ENCODE data around the gene DPY30. TPM values are rescaled to one million over a fixed set of nuclear protein-coding genes. Genes with fewer than 3 reads are reported as not detected.
"Not testable (repeated sequence)": the region's sequence is repeated elsewhere in the genome, so short reads cannot be mapped to it uniquely, and the experiment has no call there.

The DPY30 gene
- total RNA-seq, 1 donor from 2014 or later: 45.4 TPM

- intact Hi-C loops (cut with DNase I): no loop called here
- peak; percentile 95 for ATAC-seq
- DNase-seq (ENCODE audit: low spot score): peak; percentile 95
Measured at GRCh38 chr2:32010670-32011484, 28.7 kb downstream of the DPY30 start, which contains the start of gene MEMO1. TSS of gene MEMO1 (minus strand) at chr2:32011008. CDS start at chr2:32010247, 761 bp downstream.

GRCh38 chr2:32010280-32010669 lies 29.3 kb downstream of the DPY30 start:
- DNase-seq (ENCODE audit: low spot score) (peak; percentile 72), ATAC-seq (peak; percentile 85)
- intact Hi-C loops (cut with DNase I): not testable (repeated sequence)

GRCh38 chr2:32009516-32010256 lies 29.9 kb downstream of the DPY30 start:
- intact Hi-C loops (cut with DNase I): no loop called here
- peak; percentile 2 for ATAC-seq
- peak; percentile 66 for DNase-seq (ENCODE audit: low spot score)

GRCh38 chr2:32008805-32009515 lies 30.6 kb downstream of the DPY30 start:
- DNase-seq (ENCODE audit: low spot score) (no peak), ATAC-seq (no peak)
- intact Hi-C loops (cut with DNase I): no loop called here

- intact Hi-C loops (cut with DNase I): no loop called here
- ATAC-seq: no peak
- no peak for DNase-seq (ENCODE audit: low spot score)
Measured at GRCh38 chr2:32007121-32007391, 32.5 kb downstream of the DPY30 start.

- ATAC-seq: no peak
- intact Hi-C loops (cut with DNase I): no loop called here
- no peak for DNase-seq (ENCODE audit: low spot score)
Measured at GRCh38 chr2:32005371-32005976, 34.1 kb downstream of the DPY30 start.

GRCh38 chr2:32003791-32004190 lies 35.8 kb downstream of the DPY30 start:
- ATAC-seq (no peak), DNase-seq (ENCODE audit: low spot score) (no peak)
- intact Hi-C loops (cut with DNase I): no loop called here

- ATAC-seq (no peak), DNase-seq (ENCODE audit: low spot score) (no peak)
- intact Hi-C loops (cut with DNase I): no loop called here
Measured at GRCh38 chr2:32002406-32002805, 37.2 kb downstream of the DPY30 start.

GRCh38 chr2:31999438-31999837 lies 40.2 kb downstream of the DPY30 start:
- intact Hi-C loops (cut with DNase I): no loop called here
- ATAC-seq: no peak
- DNase-seq (ENCODE audit: low spot score): no peak

GRCh38 chr2:31998731-31999383 lies 40.7 kb downstream of the DPY30 start:
- intact Hi-C loops (cut with DNase I): no loop called here
- DNase-seq (ENCODE audit: low spot score) (no peak), ATAC-seq (no peak)

- ATAC-seq (no peak), DNase-seq (ENCODE audit: low spot score) (no peak)
- intact Hi-C loops (cut with DNase I): no loop called here
Measured at GRCh38 chr2:31997653-31998052, 42.0 kb downstream of the DPY30 start.

GRCh38 chr2:31996571-31997150 lies 42.9 kb downstream of the DPY30 start:
- intact Hi-C loops (cut with DNase I): no loop called here
- DNase-seq (ENCODE audit: low spot score) (no peak), ATAC-seq (no peak)

- intact Hi-C loops (cut with DNase I): no loop called here
- DNase-seq (ENCODE audit: low spot score): no peak
- no peak for ATAC-seq
Measured at GRCh38 chr2:31992934-31993333, 46.7 kb downstream of the DPY30 start.

- intact Hi-C loops (cut with DNase I): no loop called here
- ATAC-seq: no peak
- no peak for DNase-seq (ENCODE audit: low spot score)
Measured at GRCh38 chr2:31992025-31992579, 47.5 kb downstream of the DPY30 start.

GRCh38 chr2:31989946-31990345 lies 49.7 kb downstream of the DPY30 start:
- no peak for ATAC-seq
- intact Hi-C loops (cut with DNase I): no loop called here
- no peak for DNase-seq (ENCODE audit: low spot score)

- ATAC-seq (no peak), DNase-seq (ENCODE audit: low spot score) (no peak)
- intact Hi-C loops (cut with DNase I): no loop called here
Measured at GRCh38 chr2:31987454-31988220, 52.0 kb downstream of the DPY30 start.

- DNase-seq (ENCODE audit: low spot score) (no peak), ATAC-seq (no peak)
- intact Hi-C loops (cut with DNase I): no loop called here
Measured at GRCh38 chr2:31986906-31987305, 52.7 kb downstream of the DPY30 start.
